GM06990 (cell line): ENCODE measurements around the gene PPIL3.

ENCODE experiments used
- DNase-seq: peaks from one replicate; pipeline ENCODE4 v3.0.0-alpha.2; 2011; ENCODE audit not compliant: insufficient read length; ENCODE audit errors: extremely low read depth
- H3K27me3 ChIP-seq: replicated peaks from 2 replicates; pipeline ENCODE4 v1.6.0; 2011; ENCODE audit warnings: low read length; ENCODE audit not compliant: control insufficient read depth, insufficient read depth
- H3K36me3 ChIP-seq: 2 replicates; pipeline ENCODE4 v1.5.1; 2011; ENCODE audit warnings: low read length; ENCODE audit not compliant: control insufficient read depth, insufficient read depth
- H3K4me3 ChIP-seq: replicated peaks from 2 replicates; pipeline ENCODE4 v1.5.1; 2011; ENCODE audit warnings: low read depth, mild to moderate bottlenecking, control low read depth, low read length
- CTCF ChIP-seq: IDR thresholded peaks from 2 replicates; pipeline ENCODE4 v1.5.1; 2011; ENCODE audit warnings: low read length, control low read depth, mild to moderate bottlenecking, inconsistent platforms; ENCODE audit not compliant: insufficient read depth, poor library complexity, severe bottlenecking

The PPIL3 gene

GRCh38 chr2:200888704-200889625, at the start of gene PPIL3, which contains the start of gene NIF3L1:
TSS of gene PPIL3 (minus strand) at chr2:200889077. CDS start at chr2:200887615, 1,462 bp downstream.
TSS of gene NIF3L1 (plus strand) at chr2:200889371. CDS start at chr2:200891944, 2,573 bp downstream.
- peak; percentile 98 for DNase-seq
- Histone ChIP-seq H3K27me3 (no peaks in the 10 kb centered on the region), H3K36me3 (no peaks in the 10 kb centered on the region; the same call in none of the 2 replicates), H3K4me3 (peak within 1 kb of the TSS; percentile 93)
- TF ChIP-seq CTCF = no peak

- Histone ChIP-seq H3K4me3 (no peak overlapping the region), H3K36me3 (peaks cover 6% of the 10 kb centered on the region), H3K27me3 (no peaks in the 10 kb centered on the region)
- no peak for DNase-seq
- TF ChIP-seq CTCF = no peak
Measured at GRCh38 chr2:200930947-200931626, 42.2 kb upstream of the PPIL3 start.

- Histone ChIP-seq H3K36me3 (peaks cover 2% of the 10 kb centered on the region; the same call in 1 of the 2 replicates), H3K27me3 (no peaks in the 10 kb centered on the region), H3K4me3 (no peak overlapping the region)
- TF ChIP-seq CTCF = no peak
- no peak for DNase-seq
Measured at GRCh38 chr2:200929334-200930249, 40.7 kb upstream of the PPIL3 start.

GRCh38 chr2:200922439-200922838, 33.6 kb upstream of the PPIL3 start:
- TF ChIP-seq CTCF = no peak
- Histone ChIP-seq H3K36me3 (no peaks in the 10 kb centered on the region; the same call in 1 of the 2 replicates), H3K27me3 (no peaks in the 10 kb centered on the region), H3K4me3 (no peak overlapping the region)
- no peak for DNase-seq

- Histone ChIP-seq H3K4me3 (no peak overlapping the region), H3K36me3 (peaks cover 9% of the 10 kb centered on the region), H3K27me3 (no peaks in the 10 kb centered on the region)
- DNase-seq = no peak
- no peak for TF ChIP-seq CTCF
Measured at GRCh38 chr2:200913654-200914053, 24.8 kb upstream of the PPIL3 start.
